NCI-H2029 (cell line): Measurements from ENCODE around the gene HNRNPM.

ENCODE experiments used
- DNase-seq: peaks from one replicate; lab custom pipeline; 2025; lab: John Stamatoyannopoulos, UW

HNRNPM gene

DNA sequence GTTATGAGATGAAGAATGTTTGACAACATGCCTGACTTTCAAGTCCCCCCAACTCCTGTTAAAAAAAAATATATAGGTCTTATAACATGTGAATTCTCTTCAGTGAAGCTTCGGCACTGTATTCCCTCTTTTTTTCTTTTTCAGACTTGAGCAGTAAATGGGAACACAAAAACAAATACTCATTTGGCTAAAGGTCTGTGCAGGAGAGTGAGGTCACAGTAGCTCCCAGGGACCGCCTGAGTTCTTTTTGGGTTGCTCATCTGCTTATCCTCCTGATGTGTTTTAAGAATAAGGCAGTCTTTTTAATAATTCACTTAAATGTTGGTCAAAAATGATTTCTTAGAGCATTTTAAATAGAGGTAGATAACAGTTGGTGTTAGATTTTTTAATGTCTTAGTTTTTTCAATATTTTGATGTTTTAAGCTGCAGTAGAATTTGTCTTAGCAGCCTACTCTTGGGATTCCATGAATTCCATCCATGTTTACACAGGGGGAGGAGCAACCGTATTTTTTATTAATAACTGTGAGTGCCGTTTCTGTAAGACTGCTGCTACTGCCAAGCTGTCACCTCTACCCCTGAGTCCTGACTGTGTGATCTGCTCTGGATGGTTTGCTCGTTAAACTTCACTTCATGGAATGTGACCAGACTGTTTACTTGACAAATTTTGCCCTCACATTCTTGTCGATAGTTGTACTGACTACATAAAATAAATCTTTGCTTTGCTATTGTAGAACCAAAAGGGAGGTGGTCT, 14.9 kb downstream of the HNRNPM start:
- DNase-seq: no peak

DNA sequence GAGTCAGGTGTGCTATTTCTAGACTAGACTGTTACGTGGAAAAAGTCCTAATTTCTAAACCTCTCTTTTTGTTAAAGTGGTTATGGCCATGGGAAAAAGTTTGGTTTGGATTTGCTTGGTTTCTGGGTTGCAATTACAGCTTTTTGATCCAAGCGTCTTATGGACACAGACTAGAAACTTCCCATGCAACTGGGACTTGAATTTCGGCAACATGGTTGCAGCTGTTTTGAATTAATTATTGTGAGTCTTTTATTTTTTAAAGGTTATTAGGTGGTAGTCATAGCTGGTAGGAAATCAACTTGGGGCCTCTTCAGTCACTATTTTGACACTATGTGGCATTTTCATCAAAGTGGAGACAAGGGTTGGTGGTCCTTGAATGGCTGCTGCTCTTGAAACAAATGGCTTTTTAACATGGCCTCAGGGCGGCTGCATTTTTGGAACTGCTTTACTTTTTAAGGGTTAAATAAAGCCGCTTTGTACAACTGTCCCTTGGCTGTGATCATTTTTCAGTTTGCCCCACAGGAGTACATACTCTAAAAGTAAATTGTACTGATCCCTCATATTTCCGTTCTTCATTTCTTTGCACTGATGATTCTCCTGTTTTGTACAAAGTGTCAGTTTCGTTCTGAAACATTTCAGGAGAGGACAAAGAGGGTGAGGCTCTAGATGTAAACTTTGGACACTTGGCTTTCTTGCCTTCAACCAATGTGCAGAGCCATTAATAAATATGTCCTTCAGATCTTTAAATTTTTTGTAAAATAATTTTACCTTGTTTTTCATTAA, 15.9 kb downstream of the HNRNPM start:
- DNase-seq: no peak

DNA sequence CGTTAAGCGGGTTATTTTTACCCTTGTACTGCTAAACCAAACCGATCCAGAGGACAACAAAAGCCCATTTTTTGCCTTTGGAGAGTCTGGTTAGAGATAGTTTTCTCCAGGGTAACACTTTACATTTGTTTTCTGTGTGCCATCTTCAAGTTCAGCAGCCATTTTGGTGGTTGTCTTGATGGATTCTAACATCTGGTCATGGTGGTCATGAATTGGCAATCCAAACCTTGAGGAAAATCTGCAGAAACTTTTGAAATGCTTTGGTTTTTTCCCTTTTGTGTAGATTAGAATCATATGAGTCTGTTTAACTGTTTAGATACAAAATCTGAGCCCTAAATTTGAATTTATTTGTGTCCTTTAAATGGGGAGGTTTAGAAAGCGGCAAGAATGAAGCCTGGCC, 16.6 kb downstream of the HNRNPM start:
- no peak for DNase-seq

DNA sequence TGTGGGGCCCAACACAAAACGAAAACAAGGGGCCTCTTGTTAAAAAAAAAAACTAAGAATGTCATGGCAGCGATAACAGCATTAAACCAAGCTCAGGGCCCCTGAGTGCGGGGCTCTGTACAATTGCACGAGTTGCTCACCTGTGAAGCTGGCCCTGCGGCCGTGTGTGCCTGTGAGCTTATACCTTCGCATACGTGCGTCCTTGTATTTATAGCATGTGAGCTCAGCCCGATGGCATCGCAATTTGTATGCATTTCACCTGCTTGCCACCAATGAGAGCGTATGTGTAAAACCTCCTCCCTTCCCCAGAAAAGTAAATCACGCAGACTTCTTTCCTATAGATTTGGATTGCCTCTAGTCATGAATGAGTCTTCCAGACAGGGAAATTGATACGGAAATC, 17.1 kb downstream of the HNRNPM start:
- DNase-seq: no peak

DNA sequence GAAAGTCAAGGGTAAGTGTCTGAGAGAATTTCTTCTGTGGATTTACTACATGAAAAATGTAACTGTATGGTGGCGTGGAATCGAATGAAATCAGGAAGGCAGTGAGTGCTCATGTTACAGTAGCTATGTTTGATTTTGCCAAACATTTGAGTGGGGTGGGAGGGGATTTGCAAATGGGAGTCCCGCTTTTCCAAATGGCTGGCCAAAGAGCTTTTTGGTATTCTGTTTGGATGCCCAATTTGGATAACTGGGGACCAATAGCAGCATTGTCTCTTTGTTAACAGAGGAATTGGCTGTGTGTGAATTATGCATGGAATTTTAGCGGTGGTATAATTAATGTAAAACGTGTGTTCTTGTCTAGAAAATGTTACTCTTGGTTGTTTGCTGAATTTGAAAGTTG, 17.8 kb downstream of the HNRNPM start:
- DNase-seq: no peak

DNA sequence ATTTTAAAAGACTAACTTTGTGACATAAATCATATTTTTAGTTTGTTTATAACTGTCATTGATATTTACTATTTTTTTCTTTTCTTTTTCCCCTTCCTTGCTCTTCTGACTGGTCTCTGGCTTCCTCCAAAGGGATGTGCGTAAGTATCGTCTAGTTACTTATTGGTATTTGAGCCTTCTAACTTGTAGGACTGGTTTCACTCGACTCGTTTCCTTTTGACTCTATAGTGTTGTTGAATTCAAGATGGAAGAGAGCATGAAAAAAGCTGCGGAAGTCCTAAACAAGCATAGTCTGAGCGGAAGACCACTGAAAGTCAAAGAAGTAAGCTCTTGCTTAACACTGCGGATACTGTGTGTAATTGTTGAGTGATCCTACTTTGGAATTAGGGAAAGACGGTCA, 18.6 kb downstream of the HNRNPM start:
- DNase-seq: no peak

DNA sequence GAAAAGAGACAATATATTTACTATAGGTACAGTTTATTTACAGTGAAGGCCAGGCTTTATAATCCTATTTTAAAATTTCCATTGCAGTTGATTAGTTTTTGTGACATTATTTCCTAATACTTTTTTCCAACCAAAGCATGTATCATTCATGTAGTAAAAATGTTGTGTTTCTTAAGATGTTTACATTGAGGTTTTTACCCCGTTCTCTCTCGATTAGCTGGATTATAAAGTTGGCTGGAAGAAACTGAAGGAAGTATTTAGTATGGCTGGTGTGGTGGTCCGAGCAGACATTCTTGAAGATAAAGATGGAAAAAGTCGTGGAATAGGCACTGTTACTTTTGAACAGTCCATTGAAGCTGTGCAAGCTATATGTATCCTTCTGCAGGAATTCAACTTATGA, 21.2 kb downstream of the HNRNPM start:
- DNase-seq: no peak

DNA sequence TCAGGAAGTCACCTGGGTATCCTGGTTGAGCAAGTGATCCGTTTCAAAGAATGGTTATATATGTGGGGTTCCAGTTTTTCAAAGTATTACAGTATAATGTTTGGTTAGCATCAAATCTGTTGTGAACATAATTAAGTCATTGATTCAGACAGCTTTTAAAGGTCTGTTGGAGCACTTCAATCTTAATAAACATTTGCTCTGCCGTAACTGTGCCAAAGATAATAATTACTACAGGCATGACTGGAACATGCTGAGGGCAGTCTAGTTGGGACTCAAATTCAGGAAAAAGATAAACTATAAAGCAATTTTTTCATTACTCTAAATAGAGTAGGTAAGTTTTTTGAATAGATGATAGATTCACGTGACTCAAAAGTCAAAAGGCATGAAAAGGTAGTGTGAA, 23.3 kb downstream of the HNRNPM start:
- no peak for DNase-seq

DNA sequence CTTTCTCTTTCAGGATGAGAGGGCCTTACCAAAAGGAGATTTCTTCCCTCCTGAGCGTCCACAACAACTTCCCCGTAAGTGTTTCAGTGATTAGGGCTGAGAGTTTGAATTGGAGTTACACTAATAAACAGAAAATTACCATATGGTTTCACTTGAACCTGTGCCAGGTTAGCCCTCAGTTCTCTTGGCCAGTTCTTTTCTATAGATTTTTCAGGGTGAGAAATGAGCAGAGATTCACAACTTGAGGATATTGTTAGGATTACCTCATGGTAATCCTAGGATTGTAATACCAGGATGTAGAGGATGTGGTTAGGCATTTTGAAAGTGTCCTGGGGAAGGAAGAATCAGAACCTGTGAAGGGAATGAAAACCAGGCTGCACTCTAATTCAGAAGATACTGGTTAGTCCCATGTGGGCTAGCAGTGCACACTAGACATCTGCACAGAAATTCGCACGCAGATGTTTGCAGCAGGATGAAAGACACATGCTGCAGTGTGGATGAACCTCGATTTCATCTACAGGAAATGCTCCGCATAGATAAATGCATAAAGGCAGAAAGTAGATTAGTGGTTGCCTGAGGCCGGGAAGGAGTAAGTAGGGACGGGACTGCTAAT, 24.1 kb downstream of the HNRNPM start:
- DNase-seq: no peak

DNA sequence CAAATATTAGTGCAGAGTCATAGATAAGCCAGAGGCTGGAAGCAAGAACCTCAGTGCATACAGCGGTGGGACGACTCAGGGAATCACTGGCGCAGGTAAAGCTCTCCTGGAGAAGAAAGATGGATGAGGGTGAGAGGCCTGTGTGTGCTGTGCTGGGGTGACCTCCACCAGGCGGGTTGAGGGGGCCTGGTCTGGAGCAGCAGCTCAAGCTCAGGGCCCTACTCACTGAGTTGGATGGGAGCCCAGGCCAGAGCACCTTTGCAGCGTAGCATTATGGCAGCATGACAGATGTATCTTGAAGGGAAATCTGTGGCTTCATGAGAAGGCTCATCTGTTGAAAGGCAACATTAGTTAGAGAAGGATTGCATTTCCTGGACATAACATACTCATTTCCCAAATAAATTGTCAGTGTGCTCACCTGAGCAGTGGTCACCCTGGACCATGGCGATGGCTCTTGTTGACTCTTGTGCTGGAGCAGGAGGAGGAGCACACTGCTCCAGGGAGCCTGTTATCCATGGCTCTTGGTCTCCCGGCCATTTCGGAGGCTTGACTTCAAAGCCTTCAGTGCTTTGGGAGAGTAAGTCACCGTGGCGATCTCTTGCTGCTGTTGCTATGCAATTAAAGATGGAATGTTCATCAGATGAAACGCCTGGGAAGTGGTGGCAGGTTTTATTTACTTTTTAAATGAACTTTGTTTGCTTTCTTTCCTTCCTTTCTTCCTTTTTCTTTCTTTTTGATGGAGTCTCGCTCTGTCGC, 25.0 kb downstream of the HNRNPM start:
- no peak for DNase-seq

DNA sequence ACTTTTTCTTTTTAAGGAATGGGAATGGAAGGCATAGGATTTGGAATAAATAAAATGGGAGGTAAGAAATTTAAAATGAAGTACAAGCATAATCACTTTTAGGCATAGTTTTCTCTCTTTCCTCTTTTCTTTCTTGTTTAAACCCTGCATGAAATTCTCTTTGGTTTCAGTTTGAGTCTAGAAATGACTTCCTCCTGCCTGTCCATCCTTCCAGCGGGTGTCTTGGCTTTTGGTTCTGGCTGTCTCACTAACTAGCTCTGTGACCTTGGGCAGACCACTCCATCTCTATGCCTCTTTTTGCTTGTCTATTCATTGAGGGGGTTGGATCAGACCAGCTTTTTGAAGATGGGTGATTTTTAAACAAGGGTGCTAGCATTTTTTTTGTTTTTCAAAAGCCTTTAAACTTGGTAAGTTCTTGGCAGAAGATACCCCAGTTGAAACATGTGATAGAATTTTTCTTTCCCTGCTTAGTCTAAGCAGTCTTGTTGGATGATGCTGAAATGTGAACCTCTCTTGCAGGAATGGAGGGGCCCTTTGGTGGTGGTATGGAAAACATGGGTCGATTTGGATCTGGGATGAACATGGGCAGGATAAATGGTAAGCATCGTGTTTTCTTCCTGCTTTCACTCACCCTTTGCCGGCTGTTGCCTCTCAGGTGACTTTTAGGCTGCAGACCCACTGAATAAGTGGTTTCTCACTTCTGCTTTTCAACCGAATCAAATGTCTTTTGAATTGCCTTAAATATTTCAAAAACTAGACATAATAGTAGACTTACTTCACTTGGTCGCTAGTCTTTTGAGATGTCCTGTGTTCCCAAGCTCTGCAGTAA, 29.1 kb downstream of the HNRNPM start:
- DNase-seq: no peak

DNA sequence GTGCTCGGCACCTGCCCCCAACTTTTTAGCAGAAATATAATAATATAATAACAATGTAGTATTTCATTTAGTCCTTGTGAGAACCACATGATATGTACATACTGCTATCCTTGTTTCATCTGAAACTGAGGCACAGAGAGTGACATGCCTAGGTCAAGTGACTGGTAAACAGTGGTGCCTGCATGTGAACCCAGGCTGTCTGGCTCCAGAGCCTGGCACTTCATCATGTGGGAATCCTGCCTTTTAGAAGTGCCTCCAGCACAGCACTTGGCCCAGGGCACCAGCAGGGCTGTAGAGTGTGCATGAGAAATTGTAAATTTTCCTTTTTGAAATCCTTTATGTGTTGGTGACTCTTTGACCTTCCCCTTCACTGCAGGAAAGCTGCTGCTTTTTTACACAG, 30.2 kb downstream of the HNRNPM start:
- no peak for DNase-seq

DNA sequence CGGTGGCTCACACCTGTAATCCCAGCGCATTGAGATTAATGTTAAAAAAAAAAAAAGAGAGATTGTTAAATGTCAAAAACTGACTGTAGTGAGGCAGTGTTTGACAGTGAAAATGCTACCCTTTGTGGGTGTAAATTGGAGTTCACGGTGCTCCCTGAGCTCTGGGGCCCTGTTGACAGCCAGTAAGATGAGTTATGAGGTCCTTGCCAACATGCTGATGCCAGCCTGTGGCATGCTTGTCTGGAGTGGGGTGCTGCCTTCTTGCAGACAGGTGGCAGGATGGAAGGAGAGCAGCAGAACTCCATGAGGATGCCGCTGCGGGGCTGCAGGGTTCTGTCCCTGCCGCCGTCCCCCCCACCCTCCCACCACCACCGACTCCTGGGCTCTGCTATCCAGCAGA, 31.7 kb downstream of the HNRNPM start:
- DNase-seq: no peak

DNA sequence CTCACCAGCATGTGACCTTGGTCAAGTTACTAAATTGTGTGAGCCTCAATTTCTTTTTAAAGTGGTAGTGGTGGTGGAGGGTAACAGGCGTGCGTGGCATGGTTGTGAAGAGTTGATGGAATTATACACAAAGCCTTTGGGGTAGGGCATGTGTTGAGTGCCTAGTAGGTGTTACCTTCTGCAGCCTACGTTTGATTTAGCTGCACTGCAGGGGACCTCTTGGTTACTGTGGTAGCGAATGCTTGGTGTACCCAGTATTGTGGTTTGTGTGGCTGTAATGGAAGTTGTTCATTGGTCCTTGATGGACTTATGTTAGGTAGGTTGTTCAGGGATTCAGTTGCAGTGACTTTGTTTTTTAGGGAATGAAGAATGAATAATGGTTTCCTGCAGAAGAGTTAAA, 33.1 kb downstream of the HNRNPM start:
- DNase-seq: no peak

DNA sequence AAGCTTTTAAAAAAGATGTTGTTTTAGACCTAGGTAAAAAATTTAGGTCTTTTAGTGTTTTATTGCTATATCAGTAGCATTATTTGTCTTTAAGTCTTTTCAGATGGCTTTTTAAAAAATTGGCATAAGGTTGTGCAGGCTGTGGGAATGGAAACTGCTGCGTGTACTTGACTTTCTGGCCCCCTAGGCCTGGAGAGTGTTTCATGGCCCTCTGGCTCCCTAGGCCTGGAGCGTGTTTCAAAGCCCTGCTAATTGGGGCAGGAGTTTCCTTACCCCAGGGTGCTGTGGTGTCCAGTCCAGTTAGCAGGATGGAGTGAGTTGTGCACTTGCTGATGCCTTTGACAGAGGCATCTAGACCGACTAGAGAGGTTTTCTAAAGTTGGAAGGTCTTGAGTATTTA, 33.8 kb downstream of the HNRNPM start:
- no peak for DNase-seq

DNA sequence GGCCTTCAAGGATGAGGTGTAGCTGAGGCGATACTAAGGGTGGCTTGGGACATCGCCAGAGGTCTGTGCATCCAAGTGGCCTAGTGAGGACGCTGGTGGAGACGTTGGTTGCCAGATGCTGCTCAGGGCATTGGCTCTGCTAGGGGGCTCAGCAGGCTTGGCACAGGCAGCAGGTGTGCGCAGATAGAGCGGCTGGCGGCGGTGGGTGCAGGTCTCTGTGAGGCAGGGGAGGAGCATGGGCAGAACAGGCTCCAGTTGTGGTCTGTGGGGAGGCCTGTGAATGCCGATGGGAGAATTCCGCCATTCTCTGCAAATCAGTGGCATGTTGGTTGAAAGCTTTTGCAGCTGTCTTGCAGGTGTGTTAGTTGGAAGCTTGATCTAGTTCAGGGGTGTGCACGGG, 36.4 kb downstream of the HNRNPM start:
- no peak for DNase-seq

DNA sequence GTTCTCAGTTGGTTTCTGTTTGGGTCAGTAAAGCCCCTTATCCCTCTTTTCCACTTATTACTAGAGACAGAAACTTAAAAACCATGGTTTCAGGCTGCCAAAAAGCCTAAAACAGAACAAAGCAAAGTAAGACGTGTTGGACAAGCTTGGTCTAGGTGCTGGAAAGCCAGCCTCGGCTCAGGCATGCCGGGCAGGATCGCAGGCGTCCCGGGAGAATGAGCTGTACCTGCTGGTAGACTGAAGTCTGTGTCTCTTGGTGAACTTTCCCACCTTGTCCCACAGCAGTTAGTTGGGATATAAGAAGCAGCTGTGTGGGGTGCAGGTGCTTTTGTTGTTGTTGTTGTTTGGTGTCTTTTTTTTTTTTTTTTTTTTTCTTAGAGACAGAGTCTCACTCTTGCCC, 36.8 kb downstream of the HNRNPM start:
- DNase-seq: no peak

DNA sequence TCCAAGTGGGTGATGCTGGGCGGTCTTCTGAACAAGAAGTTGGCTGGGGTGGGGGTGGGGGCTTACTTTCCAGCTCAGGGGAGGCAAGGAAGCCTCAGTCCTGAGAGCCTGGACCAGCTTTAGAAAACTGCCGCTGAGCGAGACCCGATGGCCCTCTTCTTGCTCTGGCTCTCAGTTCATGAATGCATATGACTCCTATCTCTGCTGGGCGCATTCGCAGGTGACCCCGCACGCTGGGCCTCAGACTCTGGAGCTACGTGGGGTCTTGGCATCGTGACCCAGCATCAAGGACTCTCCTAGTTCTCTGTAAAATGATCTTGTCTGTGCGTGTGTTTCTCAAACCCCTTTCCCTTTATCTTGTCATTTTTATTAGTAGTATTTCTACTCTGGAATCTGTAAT, 37.9 kb downstream of the HNRNPM start:
- DNase-seq: no peak

DNA sequence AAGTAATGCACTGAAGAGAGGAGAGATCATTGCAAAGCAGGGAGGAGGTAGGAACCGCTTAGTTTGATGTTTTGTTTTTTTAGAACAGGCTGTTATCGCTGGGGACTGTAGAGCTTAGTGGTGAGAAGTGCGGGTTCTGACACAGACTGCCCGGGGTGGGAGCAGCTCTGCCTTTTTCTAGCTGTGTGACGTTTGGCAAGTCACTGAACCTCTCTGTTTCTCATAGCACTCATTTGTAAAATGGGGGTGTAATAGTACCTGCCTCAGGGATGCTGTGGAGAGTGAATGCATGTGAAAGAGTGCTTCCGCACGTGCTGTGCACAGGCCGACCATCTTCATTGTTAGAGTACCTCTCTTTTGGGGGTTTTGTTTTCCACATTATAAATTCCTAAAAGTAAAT, 38.4 kb downstream of the HNRNPM start:
- DNase-seq: no peak

DNA sequence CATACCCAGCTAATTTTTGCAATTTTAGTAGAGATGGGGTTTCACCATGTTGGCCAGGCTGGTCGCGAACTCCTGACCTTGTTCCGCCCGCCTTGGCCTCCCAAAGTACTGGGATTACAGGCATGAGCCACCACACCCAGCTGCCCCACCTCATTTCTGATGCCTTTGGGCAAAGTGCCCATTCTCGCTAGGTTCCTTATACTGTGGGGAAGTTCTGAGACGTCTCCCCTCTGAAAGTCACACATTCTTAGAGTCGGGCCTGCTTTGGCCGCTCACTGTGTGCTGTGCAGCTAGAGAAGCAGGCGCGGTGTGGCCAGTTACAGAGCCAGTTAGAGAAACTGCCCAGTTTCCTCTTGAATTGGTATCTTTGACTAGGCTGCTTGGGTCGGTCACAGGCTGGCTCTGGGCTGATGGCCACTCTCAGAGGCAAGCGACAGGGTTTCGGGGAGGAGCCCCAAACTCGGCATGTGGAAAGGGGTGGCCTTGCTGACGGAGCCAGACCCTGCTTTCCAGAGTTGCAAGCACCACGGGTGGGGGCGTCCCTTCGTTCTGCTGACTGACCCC, 39.6 kb downstream of the HNRNPM start:
- no peak for DNase-seq
